ENCODE measurements around the gene SNX18.
"Not testable (repeated sequence)": the region's sequence is repeated elsewhere in the genome, so short reads cannot be mapped to it uniquely, and the experiment has no call there.

Gene SNX18, protein sequence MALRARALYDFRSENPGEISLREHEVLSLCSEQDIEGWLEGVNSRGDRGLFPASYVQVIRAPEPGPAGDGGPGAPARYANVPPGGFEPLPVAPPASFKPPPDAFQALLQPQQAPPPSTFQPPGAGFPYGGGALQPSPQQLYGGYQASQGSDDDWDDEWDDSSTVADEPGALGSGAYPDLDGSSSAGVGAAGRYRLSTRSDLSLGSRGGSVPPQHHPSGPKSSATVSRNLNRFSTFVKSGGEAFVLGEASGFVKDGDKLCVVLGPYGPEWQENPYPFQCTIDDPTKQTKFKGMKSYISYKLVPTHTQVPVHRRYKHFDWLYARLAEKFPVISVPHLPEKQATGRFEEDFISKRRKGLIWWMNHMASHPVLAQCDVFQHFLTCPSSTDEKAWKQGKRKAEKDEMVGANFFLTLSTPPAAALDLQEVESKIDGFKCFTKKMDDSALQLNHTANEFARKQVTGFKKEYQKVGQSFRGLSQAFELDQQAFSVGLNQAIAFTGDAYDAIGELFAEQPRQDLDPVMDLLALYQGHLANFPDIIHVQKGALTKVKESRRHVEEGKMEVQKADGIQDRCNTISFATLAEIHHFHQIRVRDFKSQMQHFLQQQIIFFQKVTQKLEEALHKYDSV

DNA sequence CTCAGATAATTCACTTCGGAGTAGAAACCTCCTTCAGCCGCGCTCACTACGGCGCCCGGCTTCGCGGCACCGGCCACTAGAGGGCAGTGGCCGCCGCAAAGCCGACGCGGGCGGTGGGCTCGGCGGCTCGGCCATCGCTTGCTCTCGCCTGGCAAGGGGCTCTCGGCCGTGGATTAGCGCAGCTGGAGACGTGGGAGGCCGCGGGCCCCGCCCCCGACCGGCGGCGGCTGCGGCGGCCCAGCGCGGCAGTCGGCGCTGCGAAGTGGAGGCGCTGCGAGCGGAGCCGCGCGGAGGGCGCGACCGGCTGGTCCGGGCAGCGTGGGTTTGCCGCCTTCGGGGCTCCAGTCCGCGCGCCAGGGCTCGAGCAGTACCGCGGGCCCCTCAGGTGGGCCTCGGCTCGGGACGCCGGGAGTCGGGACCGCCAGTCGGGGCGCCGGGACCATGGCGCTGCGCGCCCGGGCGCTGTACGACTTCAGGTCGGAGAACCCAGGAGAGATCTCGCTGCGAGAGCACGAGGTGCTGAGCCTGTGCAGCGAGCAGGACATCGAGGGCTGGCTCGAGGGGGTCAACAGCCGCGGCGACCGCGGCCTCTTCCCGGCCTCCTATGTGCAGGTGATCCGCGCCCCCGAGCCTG is at the start of gene SNX18:
TSS of gene SNX18 (plus strand) at position 248 of the 634 bp plus-strand sequence. CDS start at position 442, 194 bp downstream.
- peak; percentile 97 for DNase-seq

DNA sequence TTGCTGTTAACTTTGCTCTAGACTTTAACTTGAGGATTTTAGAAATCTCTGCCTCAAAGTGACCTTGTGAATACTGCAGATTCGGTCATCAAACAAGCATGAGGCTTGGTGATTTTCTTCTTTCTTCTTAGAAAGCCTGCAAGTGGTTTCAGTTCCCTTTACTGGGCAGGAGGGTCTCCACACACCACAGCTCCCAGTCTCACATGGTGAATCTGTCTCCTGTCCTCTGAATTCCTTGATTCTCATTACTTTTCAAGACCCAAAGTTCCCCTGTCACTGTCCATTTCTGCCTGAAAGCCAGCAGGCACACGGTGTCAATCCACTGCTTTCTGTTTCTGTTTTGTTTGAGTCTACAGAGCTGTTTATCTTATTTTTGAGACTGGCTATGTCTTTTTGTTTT is 47.9 kb upstream of the SNX18 start:
- DNase-seq = no peak

DNA sequence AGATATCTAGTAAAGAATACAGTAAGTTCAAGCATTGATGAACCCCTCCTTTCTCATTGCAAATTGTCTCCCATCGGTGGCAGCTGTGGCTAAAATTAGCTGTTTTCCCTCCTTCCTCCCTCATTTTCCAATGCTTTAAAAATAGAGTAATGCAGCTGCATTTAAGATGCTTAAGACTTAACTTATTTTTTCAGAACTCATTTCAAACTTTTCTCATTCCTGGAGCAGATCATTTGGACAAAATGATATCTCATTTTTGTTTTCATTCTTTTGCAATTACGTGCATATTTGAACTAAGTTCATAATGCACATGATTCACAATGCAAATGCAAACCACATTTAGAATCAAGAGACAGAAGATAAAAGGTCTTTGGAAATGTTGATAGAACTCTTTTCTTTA is 47.4 kb upstream of the SNX18 start:
- no peak for DNase-seq

DNA sequence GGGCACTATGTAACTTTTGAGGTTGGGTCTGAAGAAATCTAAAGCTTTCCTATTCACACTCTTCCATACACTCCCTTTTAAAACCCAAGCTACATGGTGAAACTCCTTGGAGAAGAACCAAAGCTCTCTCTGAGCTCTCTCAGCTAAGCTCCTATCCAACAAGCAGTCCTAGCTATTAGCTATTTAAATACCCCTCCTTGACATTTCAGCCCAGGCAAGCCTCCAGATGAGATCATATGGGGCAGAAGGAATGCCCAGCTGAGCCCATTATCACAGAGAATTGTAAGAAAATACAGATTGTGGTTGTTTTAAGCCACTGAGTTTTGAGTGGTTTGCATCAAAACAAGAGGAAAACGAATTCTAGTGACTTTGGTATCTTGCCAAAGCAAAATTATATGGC is 46.9 kb upstream of the SNX18 start:
- no peak for DNase-seq

DNA sequence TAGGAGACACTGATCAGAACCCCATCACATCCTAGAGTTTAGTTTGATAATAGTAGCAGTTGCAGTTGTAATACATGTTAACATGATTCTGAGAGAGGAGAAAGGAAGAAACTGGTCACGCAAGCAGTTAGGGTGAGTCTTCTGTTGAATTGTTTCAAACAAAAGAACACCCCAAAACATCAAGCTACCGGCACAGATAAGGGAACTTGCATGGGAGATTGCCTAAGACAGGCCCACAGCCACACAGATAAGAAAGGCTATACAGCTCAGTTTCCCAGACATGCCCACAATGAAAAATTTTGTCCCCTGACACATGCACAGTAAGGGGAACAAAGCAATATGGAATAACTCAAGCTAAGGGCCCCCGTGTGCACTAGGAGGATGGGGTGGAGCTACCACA is 46.2 kb upstream of the SNX18 start:
- no peak for DNase-seq

DNA sequence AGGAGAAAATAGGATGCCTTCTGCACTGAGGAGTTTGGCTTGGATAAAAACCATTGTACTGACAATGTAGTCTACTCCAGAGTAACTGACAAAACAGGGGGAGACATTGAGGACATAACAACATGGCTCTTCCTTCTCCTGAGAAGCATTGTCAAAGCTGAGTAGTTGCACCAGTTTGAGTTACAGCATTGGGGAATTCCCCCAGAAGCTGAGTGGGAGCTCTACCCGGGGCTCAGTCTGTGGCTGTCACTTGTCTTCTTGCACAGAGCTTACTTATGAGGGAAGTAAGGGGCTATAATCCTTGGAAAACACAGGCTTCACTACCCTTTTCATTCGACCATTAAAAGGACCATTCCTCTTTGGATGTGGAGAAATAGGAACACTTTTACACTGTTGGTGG is 40.9 kb upstream of the SNX18 start:
- DNase-seq = no peak

DNA sequence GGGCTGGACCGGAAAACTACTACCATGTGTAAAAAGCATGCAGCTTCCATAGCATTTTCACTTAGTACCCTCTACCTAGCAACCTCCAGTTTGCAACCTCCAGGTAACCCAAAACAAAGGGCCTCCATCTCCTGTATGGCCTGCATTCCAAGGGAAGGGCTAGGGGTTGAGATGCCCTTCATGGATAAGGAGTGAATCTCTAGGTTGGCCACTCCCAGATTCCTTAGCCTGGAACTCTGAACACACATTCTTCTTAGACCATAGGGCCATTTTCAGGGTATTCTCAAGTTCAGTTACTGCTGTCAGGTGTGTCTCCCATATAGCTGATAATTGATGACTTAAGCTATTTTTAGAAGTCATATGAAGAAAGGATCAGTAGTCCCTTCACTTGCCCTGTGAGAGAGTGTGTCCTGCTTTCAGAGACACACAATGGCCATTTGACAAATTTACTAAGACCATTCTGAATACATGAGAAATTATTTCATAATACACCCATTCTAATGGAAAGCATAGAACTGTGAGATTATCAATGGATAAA is 39.5 kb upstream of the SNX18 start:
- DNase-seq = no peak

DNA sequence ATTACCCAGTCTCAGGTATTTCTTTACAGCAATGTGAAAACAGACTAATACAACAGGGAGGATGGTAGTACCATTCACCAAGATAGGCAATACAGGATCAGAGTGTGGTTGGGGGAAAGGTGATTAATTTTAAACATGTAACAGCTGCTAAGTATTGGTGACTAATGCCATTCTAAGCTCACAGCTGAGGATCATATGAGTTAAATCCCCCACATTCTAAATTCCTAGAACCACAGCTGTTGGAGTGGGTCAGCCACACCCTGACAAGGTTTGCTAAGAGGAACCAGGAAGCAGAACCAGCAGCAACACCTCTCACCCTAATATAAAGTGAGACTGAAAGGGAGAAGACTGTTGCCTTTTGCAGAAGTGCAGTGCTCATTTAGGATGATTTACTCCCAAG is 37.3 kb upstream of the SNX18 start:
- DNase-seq = no peak

DNA sequence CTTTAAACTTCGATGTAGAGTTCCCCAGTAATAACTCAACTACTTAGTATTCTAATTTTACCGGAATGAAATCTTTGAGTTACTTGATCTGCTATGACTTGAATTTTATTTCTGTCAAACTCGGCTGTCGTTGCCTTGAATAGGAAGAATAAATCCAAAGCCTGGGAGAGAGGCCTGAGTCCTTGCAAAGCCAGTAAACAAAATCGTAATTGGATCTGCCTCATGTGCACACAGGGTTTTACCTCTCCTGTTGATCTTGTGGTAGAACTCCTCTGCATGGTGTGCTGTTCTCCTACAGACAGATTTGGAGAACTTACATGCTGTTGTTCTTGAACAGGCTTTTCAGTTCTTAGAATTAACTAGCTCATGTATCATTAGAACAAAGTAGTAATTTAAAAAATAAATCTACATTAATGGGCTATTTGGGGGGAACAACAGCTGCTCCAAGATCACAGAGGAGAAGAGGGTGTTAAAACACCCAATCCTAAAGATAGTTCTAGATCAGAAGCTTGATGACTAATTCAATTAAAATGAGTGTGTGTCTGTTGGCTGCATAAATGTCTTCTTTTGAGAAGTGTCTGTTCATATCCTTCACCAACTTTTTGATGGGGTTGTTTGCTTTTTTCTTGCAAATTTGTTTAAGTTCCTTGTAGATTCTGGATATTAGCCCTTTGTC is 33.2 kb upstream of the SNX18 start:
- no peak for DNase-seq

DNA sequence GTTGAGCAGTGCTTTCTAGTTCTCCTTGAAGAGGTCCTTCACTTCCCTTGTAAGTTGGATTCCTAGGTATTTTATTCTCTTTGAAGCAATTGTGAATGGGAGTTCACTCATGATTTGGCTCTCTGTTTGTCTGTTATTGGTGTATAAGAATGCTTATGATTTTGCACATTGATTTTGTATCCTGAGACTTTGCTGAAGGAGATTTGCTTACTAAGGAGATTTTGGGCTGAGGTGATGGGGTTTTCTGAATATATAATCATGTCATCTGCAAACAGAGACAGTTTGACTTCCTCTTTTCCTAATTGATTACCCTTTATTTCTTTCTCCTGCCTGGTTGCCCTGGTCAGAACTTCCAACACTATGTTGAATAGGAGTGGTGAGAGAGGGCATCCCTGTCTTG is 31.9 kb upstream of the SNX18 start:
- not testable (repeated sequence) for DNase-seq

DNA sequence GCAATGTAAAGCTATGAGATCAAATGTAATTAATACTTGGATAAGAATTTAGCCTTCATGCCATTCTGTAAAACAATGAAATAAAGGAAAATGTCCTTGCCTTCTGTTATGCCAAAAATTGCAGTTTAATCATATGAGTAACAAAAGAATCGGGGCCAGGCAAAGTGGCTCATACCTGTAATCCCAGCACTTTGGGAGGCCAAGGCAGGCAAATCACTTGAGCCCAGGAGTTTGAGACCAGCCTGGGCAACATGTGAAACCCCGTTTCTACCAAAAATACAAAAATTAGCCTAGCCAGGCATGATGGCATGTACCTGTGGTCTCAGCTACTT is 27.9 kb upstream of the SNX18 start:
- not testable (repeated sequence) for DNase-seq

DNA sequence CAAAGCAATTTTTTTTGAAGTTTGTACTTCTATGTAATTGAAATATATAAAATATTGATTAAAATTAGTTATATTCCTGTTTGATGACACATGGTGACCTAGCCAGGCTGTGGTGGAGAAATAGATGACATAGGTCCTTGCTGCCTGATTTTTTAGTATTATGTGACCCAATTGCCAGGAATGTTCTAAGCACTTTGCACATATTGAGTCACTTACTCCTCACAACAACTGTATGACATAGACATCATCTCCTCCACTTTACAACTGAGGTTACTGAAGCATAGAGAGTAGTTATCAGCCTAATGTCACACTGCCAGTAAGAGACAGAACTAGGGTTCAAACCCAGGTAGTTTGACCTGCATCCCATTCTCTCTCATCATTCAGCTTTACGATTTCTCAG is 26.2 kb upstream of the SNX18 start:
- no peak for DNase-seq

DNA sequence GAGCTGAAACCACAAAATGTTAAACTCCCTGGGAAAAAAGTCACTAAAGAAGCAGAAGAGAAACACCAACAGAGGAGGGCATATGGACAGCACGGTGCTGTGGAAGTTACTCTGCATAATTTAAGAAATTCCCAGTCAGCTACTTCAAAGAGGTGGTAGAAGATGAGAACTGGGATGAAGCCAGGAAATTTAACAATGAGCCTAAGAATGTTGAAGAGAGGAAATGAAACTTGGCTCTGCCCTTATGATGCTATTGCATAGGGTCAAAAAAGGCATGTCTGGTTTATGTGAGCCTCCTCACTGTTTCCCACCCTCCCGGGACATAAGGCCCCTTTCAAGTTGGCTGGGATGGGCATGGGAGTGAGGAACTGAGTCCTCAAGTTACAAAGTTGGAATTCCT is 25.4 kb upstream of the SNX18 start:
- DNase-seq = no peak

DNA sequence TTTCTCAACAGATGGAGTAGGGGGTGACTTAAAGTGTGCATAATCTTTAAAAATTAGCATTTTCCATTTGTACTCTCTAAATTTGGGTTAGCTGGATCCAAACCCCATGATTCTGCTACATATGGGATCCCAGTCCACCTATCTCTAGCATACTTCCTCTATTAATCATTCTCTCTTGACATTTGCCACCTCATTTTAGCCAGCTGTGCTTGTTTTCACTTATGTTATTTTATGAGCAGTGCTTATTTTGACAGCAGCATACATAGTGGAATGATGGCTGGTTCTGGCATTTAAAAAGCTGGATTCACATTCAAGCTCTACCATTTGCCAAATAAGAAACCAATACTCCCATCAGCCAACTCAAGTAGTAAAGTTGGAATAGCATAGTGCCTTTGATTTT is 22.5 kb upstream of the SNX18 start:
- no peak for DNase-seq

DNA sequence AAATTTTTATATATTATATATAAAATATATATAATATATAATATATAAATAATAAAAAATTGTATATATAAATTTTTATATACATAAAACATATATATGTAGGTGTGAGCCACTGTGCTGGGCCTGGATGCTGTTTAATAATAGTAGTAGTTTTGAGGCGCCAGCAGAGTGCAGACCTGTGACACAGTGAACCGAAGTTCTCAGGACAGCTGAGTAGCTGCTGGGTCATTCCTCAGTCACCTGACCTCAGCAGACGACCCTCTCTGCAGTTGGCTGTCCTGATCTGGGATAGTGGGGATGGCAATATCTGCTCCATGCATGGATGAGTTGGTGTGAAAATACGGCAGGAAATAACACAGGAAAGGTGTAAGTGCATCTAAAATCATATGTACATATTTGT is 3.3 kb upstream of the SNX18 start:
- DNase-seq = no peak

DNA sequence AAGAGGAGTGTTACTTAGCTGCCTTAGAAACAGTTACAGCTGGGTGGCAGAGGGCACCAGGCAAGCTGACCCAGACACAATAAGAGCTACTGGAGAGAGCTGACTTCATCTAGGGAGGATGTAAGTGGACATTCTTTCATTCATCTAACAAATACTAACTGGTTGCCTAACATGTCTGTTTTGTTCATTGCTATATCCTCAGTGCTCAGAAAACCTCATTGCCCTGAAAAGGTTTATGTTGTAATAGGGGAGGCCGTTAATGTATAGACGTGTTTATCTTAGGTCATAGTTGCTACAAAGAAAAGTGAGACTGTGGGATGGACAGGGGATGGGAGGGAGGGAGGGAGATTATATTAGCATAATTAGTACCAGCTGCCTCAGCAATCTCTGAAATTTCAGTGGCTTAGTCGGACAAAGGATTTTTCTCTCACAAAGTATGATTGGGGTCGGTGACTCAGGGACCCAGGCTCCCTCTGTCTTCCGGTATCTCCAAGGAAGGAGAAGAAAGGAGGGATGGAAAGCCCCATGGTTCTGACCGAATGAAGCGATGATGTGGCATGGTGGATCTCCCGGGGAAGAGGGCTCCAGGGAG is 2.6 kb upstream of the SNX18 start:
- DNase-seq = no peak

DNA sequence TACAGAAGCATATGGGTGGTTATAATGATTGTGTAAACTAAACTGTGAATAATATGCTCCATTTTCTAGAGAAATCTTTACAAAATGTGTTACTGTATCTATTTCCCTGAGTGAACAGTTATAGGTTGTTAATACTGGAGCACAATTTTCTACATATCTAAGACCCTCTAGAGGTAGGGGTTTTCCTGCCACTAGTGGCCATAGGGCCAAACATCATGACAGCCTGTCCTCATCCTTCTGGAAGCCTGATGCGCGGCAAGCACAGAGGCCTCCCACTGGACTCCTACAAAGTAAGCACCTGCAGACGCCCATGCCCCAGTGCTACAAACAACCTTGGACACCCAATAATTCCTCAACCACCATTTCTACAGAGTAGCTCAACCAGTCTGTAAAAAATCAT is 1.9 kb upstream of the SNX18 start:
- no peak for DNase-seq

DNA sequence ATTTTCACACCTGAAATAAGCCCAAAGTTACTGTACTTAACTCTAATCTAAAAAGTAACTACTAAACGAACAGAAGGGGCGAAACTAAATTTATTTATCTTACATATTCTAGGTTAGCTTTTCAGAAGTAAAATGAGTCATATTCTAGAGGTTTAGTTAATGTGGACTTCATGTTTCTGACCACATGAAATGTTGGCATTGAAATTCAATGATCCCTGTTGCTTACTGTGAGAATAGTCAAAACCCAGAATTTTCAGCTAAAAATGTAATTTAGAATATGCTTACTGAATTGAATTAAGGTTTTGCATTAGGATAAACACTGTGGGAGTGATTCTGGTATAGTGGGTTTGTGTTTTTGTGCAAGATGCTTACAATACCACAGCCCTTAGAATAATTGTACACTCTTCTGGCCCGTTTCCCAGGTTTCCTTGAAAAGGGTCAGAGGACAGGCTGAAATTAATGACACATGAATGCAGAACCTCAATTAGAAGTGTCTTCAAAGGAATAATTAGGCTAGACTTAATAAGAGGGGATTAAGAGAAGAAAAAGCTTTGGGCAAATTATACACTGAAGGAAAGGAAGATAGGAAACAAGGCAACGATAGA is 1.4 kb upstream of the SNX18 start:
- no peak for DNase-seq

DNA sequence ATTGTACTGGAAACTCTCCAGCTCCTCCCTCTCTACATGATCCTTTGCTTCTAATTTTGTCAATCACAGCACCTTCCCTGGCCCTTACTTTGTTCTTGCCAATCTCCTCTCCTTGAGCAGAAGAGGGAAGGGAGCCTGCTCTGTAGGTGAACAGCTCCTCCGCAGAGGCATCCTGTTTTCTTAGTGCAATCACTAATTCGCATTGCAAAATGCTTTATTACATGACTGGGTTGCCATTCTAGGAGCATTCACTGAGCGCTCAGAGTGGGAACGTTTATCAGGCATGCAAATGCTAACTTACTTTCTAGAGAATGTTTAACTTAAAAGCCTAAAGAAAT is 416 bp upstream of the SNX18 start:
- no peak for DNase-seq

DNA sequence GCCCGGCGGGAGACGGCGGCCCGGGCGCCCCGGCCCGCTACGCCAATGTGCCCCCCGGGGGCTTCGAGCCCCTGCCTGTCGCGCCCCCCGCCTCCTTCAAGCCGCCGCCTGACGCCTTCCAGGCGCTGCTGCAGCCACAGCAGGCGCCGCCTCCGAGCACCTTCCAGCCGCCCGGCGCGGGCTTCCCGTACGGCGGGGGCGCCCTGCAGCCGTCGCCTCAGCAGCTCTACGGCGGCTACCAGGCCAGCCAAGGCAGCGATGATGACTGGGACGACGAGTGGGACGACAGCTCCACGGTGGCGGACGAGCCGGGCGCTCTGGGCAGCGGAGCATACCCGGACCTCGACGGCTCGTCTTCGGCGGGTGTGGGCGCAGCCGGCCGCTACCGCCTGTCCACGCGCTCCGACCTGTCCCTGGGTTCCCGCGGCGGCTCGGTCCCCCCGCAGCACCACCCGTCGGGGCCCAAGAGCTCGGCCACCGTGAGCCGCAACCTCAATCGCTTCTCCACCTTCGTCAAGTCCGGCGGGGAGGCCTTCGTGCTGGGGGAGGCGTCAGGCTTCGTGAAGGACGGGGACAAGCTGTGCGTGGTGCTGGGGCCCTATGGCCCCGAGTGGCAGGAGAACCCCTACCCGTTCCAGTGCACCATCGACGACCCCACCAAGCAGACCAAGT is 723 bp downstream of the SNX18 start:
- DNase-seq = peak; percentile 85

DNA sequence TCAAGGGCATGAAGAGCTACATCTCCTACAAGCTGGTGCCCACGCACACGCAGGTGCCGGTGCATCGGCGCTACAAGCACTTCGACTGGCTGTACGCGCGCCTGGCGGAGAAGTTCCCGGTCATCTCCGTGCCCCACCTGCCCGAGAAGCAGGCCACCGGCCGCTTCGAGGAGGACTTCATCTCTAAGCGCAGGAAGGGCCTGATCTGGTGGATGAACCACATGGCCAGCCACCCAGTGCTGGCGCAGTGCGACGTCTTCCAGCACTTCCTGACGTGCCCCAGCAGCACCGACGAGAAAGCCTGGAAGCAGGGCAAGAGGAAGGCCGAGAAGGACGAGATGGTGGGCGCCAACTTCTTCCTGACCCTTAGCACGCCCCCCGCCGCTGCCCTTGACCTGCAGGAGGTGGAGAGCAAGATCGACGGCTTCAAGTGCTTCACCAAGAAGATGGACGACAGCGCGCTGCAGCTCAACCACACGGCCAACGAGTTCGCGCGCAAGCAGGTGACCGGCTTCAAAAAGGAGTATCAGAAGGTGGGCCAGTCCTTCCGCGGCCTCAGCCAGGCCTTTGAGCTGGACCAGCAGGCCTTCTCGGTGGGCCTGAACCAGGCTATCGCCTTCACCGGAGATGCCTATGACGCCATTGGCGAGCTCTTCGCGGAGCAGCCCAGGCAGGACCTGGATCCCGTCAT is 1.4 kb downstream of the SNX18 start:
- no peak for DNase-seq

DNA sequence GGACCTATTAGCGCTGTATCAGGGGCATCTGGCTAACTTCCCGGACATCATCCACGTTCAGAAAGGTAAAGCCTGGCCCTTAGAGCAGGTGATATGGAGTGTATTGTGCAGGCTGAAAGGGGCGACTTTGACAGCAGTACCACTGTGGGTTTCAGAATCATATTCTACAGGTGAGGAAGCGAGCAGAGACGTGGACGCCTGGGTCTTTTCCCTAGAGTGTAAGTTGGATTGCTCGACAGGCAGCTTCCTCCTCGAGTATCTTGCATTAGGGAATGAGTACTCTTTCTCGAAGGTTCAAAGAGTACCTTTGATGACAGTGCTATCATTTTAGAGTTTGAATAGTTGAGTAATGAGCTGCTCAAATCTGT is 1.9 kb downstream of the SNX18 start:
- no peak for DNase-seq
